ENCODE measurements around the gene THBS4. TPM values are rescaled to one million over a fixed set of nuclear protein-coding genes. Genes with fewer than 3 reads are reported as not detected.

THBS4 gene
- total RNA-seq, result under 0.01 TPM in 1 of 2 replicates, not detected in the other

GRCh38 chr5:80034962-80035821, at the start of gene THBS4:
Gene THBS4 (plus strand): TSS chr5:80035348. CDS start chr5:80035538, 190 bp downstream.

GRCh38 chr5:79990598-79991507, 44.3 kb upstream of the THBS4 start, which contains the start of gene MTX3:
Gene MTX3 (minus strand): TSS chr5:79991262. CDS start chr5:79991238, 24 bp downstream.

Other genes starting within 250 kb of the THBS4 start
- 6.5 and 9.3 TPM in 2 replicates for gene MTX3, start 44.1 kb upstream of the THBS4 start, total RNA-seq
- 6.5 TPM in 2 replicates for gene SERINC5, start 220.7 kb downstream of the THBS4 start, total RNA-seq